GM12873 (cell line): ENCODE measurements around the gene TMEM266.
A peak's percentile ranks its signal among the peaks of the same experiment; 100 is the strongest.

ENCODE experiments used
- CTCF ChIP-seq: IDR thresholded peaks from 2 replicates; pipeline ENCODE4 v1.5.1; 2012; ENCODE audit warnings: low read depth, mild to moderate bottlenecking, moderate library complexity, low read length, control low read depth; ENCODE audit not compliant: insufficient read depth; ENCODE audit errors: missing control alignments

TMEM266 gene

GRCh38 chr15:76222159-76222558 lies 162.4 kb downstream of the TMEM266 start:
- TF ChIP-seq CTCF = no peak

- TF ChIP-seq CTCF = no peak
These were observed 163.7 kb downstream of the TMEM266 start for GRCh38 chr15:76223521-76223920.

- TF ChIP-seq CTCF = no peak
These were observed 169.5 kb downstream of the TMEM266 start for GRCh38 chr15:76229266-76229665.

GRCh38 chr15:76233921-76234320 lies 174.1 kb downstream of the TMEM266 start:
- TF ChIP-seq CTCF = no peak

- no peak for TF ChIP-seq CTCF
These were observed 174.6 kb downstream of the TMEM266 start for GRCh38 chr15:76234337-76234889.

GRCh38 chr15:76235186-76235826 lies 175.5 kb downstream of the TMEM266 start:
- peak; percentile 37 for TF ChIP-seq CTCF

GRCh38 chr15:76236350-76236749 lies 176.6 kb downstream of the TMEM266 start:
- no peak for TF ChIP-seq CTCF

- no peak for TF ChIP-seq CTCF
These were observed 180.0 kb downstream of the TMEM266 start for GRCh38 chr15:76239786-76240185.
